ENCODE measurements around the gene PWWP2B.
"Not testable (repeated sequence)": the region's sequence is repeated elsewhere in the genome, so short reads cannot be mapped to it uniquely, and the experiment has no call there.

DNA sequence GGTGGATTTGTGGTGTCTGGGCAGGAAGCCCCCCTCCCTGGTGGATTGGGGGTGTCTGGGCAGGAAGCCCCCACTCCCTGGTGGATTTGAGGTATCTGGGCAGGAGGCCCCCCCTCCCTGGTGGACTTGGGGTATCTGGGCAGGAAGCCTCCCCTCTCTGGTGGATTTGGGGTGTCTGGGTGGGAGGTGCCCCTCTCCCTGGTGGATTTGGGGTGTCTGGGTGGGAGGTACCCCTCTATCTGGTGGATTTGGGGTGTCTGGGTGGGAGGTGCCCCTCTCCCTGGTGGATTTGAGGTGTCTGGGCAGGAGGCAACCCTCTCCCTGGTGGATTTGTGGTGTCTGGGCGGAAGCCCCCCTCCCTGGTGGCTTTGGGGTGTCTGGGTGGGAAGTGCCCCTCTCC, 10.1 kb upstream of the PWWP2B start:
- TF ChIP-seq, protein P1, sequence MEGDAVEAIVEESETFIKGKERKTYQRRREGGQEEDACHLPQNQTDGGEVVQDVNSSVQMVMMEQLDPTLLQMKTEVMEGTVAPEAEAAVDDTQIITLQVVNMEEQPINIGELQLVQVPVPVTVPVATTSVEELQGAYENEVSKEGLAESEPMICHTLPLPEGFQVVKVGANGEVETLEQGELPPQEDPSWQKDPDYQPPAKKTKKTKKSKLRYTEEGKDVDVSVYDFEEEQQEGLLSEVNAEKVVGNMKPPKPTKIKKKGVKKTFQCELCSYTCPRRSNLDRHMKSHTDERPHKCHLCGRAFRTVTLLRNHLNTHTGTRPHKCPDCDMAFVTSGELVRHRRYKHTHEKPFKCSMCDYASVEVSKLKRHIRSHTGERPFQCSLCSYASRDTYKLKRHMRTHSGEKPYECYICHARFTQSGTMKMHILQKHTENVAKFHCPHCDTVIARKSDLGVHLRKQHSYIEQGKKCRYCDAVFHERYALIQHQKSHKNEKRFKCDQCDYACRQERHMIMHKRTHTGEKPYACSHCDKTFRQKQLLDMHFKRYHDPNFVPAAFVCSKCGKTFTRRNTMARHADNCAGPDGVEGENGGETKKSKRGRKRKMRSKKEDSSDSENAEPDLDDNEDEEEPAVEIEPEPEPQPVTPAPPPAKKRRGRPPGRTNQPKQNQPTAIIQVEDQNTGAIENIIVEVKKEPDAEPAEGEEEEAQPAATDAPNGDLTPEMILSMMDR (IDR thresholded peaks at IDR 0.05; ENCODE audit: low read depth, low read length): not testable (repeated sequence)
- not testable (repeated sequence) for TF ChIP-seq EZH2phosphoT487 (IDR thresholded peaks at IDR 0.05; ENCODE audit: low read depth)
